ENCODE measurements around the gene CSRP3.

CSRP3 gene

GRCh38 chr11:19216709-19217374 is 15.1 kb upstream of the CSRP3 start:
- Histone ChIP-seq H3K36me3 (ENCODE audit: low read length) (no peaks in the 10 kb centered on the region), H2AFZ (ENCODE audit: low read depth, low read length, severe bottlenecking) (no peak overlapping the region), H3F3A (ENCODE audit: insufficient read depth) (peaks cover 13% of the 10 kb centered on the region), H3K4me2 (ENCODE audit: low read depth, low read length, poor library complexity, severe bottlenecking) (no peak overlapping the region), H3K27me3 (ENCODE audit: low read length) (0 out of 2 replicates have a peak, but pooled peaks cover 3% of the 10 kb centered on the region), H3K4me3 (ENCODE audit: insufficient read depth, low read length, poor library complexity, severe bottlenecking) (no peak overlapping the region), H3K79me2 (ENCODE audit: insufficient read depth, low read length) (no peaks in the 10 kb centered on the region), H3K27ac (ENCODE audit: low read depth, low read length) (no peak overlapping the region), H3K9ac (ENCODE audit: low read length) (no peak overlapping the region), H3K9me3 (ENCODE audit: insufficient read depth, low read length) (no peaks in the 10 kb centered on the region), H4K20me1 (ENCODE audit: low read depth, low read length) (no peaks in the 10 kb centered on the region), H3K9me2 (replicated peaks; ENCODE audit: insufficient read depth, low read length) (no peaks in the 10 kb centered on the region)
- TF ChIP-seq CTCF (IDR thresholded peaks at IDR 0.05; ENCODE audit: insufficient read depth, low read length, poor library complexity, severe bottlenecking) (no peak), EZH2phosphoT487 (conservative IDR thresholded peaks at IDR 0.05; ENCODE audit: low read length) (no peak)

- Histone ChIP-seq H3F3A (ENCODE audit: insufficient read depth) (peaks cover 9% of the 10 kb centered on the region), H3K27me3 (ENCODE audit: low read length) (0 out of 2 replicates have a peak, but pooled peaks cover 3% of the 10 kb centered on the region), H3K9ac (ENCODE audit: low read length) (no peak overlapping the region), H3K9me3 (ENCODE audit: insufficient read depth, low read length) (no peaks in the 10 kb centered on the region), H3K79me2 (ENCODE audit: insufficient read depth, low read length) (no peaks in the 10 kb centered on the region), H2AFZ (ENCODE audit: low read depth, low read length, severe bottlenecking) (no peak overlapping the region), H3K27ac (ENCODE audit: low read depth, low read length) (no peak overlapping the region), H3K9me2 (replicated peaks; ENCODE audit: insufficient read depth, low read length) (no peaks in the 10 kb centered on the region), H4K20me1 (ENCODE audit: low read depth, low read length) (no peaks in the 10 kb centered on the region), H3K4me3 (ENCODE audit: insufficient read depth, low read length, poor library complexity, severe bottlenecking) (no peak overlapping the region), H3K4me2 (ENCODE audit: low read depth, low read length, poor library complexity, severe bottlenecking) (no peak overlapping the region), H3K36me3 (ENCODE audit: low read length) (no peaks in the 10 kb centered on the region)
- TF ChIP-seq EZH2phosphoT487 (conservative IDR thresholded peaks at IDR 0.05; ENCODE audit: low read length), result no peak
- TF ChIP-seq CTCF (IDR thresholded peaks at IDR 0.05; ENCODE audit: insufficient read depth, low read length, poor library complexity, severe bottlenecking), result no peak
Observed at GRCh38 chr11:19216021-19216420, 14.2 kb upstream of the CSRP3 start.

DNA sequence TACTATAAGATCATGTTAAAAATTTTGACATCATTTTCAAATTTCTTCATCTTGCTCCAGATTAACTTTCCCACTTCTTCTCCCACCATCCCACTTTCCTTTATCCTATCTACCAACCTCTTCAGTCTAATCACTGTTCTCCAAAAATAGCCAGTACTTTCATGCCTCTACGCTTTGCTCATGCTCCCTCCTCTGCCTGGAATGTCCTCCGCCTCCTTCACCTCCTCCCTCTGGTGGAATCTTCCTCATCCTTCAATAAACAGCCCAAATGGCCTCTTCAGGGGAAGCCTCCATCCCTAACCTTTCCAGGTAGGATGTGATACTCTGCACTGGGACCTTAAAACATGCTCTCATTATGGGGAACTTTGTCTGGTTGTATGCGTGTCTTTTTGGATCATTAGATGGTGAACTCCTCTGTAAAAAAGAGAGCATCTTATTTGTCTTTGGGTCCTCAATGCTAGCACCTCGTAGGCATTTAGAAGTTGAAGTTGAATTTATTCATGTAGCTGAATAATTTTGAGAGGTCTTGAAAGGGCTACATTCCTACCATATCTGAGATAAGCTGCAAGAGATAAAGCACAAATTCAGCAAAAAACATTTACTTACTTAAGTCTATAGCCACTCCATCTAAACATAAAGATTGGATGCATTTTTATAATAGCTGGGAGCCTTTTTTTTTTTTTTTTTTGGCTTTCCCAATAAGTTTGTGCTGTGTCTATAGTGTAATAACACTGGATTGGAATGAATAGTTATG is 8.0 kb upstream of the CSRP3 start:
- H3K27ac ChIP-seq (ENCODE audit: low read depth, low read length), result no peak overlapping the region
- no peak overlapping the region for H2AFZ ChIP-seq (ENCODE audit: low read depth, low read length, severe bottlenecking)
- no peak overlapping the region for H3K4me2 ChIP-seq (ENCODE audit: low read depth, low read length, poor library complexity, severe bottlenecking)
- H3F3A ChIP-seq (ENCODE audit: insufficient read depth), result no peaks in the 10 kb centered on the region
- no peaks in the 10 kb centered on the region for H3K9me3 ChIP-seq (ENCODE audit: insufficient read depth, low read length)
- no peaks in the 10 kb centered on the region for H3K9me2 ChIP-seq (replicated peaks; ENCODE audit: insufficient read depth, low read length)
- H3K79me2 ChIP-seq (ENCODE audit: insufficient read depth, low read length), result no peaks in the 10 kb centered on the region
- 0 out of 2 replicates have a peak, but pooled peaks cover 2% of the 10 kb centered on the region for H3K27me3 ChIP-seq (ENCODE audit: low read length)
- no peaks in the 10 kb centered on the region for H3K36me3 ChIP-seq (ENCODE audit: low read length)
- H4K20me1 ChIP-seq (ENCODE audit: low read depth, low read length), result no peaks in the 10 kb centered on the region
- TF ChIP-seq CTCF (IDR thresholded peaks at IDR 0.05; ENCODE audit: insufficient read depth, low read length, poor library complexity, severe bottlenecking), result no peak
- no peak overlapping the region for H3K4me3 ChIP-seq (ENCODE audit: insufficient read depth, low read length, poor library complexity, severe bottlenecking)
- no peak overlapping the region for H3K9ac ChIP-seq (ENCODE audit: low read length)

All from SU-DHL-6 (cell line).